ENCODE measurements around the gene ZNF839.

DNA sequence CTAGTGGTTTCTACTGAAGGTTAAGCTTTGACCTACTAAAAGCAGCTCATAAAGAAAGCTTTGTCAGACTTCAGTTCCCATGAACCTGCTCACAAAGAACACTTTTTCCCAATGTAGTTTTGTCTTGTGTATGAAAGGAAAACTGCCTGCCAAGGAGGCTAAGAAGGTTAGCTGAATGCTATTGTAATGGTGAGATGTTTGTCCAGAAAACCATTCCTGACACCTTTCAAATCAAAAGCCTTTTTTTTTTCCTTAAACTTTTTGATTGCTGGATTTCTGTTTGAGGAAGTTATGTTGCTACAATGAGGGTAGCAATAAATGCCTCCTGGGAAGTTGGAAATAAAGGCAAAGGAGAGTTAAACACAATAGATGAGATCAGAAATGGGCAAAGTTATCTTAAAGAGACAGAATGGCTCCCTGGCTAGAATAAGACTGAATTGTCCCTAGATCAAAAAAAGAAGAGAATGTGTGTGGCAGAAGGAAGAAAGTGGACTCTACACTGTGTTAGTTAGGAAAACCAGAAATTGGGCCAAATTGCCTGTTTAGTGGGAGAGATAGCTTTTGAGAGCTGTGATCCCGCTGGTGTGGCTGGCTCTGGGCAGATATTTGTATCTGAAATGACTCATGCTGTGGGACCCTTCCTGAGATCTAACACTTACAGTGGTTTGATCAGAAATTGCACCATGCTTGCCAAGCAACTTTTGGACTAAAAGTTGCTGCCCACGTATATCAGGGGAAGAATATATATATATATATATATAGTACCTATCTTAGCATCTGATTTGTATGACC is 70.7 kb downstream of the ZNF839 start:
- TF ChIP-seq POLR2AphosphoS5 (IDR thresholded peaks at IDR 0.05; ENCODE audit: borderline replicate concordance, low read depth, low read length) (no peak), EZH2 (IDR thresholded peaks at IDR 0.05) (no peak), FOXP2 (optimal IDR thresholded peaks at IDR 0.05; ENCODE audit: control extremely low read depth, extremely low read length, insufficient read depth) (no peak)
